ENCODE measurements around the gene APBA3. TPM values are rescaled to one million over a fixed set of nuclear protein-coding genes. Genes with fewer than 3 reads are reported as not detected.

APBA3 gene
- total and polyA plus RNA-seq, 2 donors from 2014 or later: 17.1 to 27.5 TPM

GRCh38 chr19:3790941-3791340 is 29.4 kb upstream of the APBA3 start:
- H3K4me3 ChIP-seq (ENCODE audit: low read length in 3 of 3): no peak overlapping the region
- no peaks in the 10 kb centered on the region for H3K9me3 ChIP-seq (ENCODE audit: control insufficient read depth in 2 of 3, insufficient read depth in 1 of 3, low read length in 3 of 3)
- FAIRE-seq (no peak), DNase-seq (no peak)
- H3K9ac ChIP-seq (ENCODE audit: low read length in 3 of 3): no peak overlapping the region
- no peak overlapping the region for H3K27ac ChIP-seq (ENCODE audit: low read depth in 2 of 2, low read length in 2 of 2)
- H3K27me3 ChIP-seq (ENCODE audit: control insufficient read depth, insufficient read depth, low read length): no peaks in the 10 kb centered on the region
- no peaks in the 10 kb centered on the region for H3K4me1 ChIP-seq (ENCODE audit: control insufficient read depth in 2 of 3, insufficient read depth in 2 of 3, low read depth in 1 of 3, low read length in 3 of 3)
- intact Hi-C loops (cut with DNase I): no loop called here
- H3K36me3 ChIP-seq (ENCODE audit: control insufficient read depth in 2 of 3, insufficient read depth in 3 of 3, low read length in 3 of 3): no peaks in the 10 kb centered on the region
- TF ChIP-seq, protein P1, sequence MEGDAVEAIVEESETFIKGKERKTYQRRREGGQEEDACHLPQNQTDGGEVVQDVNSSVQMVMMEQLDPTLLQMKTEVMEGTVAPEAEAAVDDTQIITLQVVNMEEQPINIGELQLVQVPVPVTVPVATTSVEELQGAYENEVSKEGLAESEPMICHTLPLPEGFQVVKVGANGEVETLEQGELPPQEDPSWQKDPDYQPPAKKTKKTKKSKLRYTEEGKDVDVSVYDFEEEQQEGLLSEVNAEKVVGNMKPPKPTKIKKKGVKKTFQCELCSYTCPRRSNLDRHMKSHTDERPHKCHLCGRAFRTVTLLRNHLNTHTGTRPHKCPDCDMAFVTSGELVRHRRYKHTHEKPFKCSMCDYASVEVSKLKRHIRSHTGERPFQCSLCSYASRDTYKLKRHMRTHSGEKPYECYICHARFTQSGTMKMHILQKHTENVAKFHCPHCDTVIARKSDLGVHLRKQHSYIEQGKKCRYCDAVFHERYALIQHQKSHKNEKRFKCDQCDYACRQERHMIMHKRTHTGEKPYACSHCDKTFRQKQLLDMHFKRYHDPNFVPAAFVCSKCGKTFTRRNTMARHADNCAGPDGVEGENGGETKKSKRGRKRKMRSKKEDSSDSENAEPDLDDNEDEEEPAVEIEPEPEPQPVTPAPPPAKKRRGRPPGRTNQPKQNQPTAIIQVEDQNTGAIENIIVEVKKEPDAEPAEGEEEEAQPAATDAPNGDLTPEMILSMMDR (IDR thresholded peaks at IDR 0.05; ENCODE audit: borderline replicate concordance, extremely low read depth, insufficient read depth): no peak

- peaks cover 2% of the 10 kb centered on the region for H3K27me3 ChIP-seq (ENCODE audit: control insufficient read depth, insufficient read depth, low read length)
- H3K27ac ChIP-seq (ENCODE audit: low read depth in 2 of 2, low read length in 2 of 2): no peak overlapping the region
- no peaks in the 10 kb centered on the region for H3K9me3 ChIP-seq (ENCODE audit: control insufficient read depth in 2 of 3, insufficient read depth in 1 of 3, low read length in 3 of 3)
- no peak for FAIRE-seq
- no peaks in the 10 kb centered on the region for H3K4me1 ChIP-seq (ENCODE audit: control insufficient read depth in 2 of 3, insufficient read depth in 2 of 3, low read depth in 1 of 3, low read length in 3 of 3)
- DNase-seq: no peak
- TF ChIP-seq, protein P1 (IDR thresholded peaks at IDR 0.05; ENCODE audit: borderline replicate concordance, extremely low read depth, insufficient read depth): no peak
- no peak overlapping the region for H3K4me3 ChIP-seq (ENCODE audit: low read length in 3 of 3)
- no peaks in the 10 kb centered on the region for H3K36me3 ChIP-seq (ENCODE audit: control insufficient read depth in 2 of 3, insufficient read depth in 3 of 3, low read length in 3 of 3)
- H3K9ac ChIP-seq (ENCODE audit: low read length in 3 of 3): no peak overlapping the region
- intact Hi-C loops (cut with DNase I): no loop called here
Observed at GRCh38 chr19:3790209-3790734, 28.8 kb upstream of the APBA3 start.

DNA sequence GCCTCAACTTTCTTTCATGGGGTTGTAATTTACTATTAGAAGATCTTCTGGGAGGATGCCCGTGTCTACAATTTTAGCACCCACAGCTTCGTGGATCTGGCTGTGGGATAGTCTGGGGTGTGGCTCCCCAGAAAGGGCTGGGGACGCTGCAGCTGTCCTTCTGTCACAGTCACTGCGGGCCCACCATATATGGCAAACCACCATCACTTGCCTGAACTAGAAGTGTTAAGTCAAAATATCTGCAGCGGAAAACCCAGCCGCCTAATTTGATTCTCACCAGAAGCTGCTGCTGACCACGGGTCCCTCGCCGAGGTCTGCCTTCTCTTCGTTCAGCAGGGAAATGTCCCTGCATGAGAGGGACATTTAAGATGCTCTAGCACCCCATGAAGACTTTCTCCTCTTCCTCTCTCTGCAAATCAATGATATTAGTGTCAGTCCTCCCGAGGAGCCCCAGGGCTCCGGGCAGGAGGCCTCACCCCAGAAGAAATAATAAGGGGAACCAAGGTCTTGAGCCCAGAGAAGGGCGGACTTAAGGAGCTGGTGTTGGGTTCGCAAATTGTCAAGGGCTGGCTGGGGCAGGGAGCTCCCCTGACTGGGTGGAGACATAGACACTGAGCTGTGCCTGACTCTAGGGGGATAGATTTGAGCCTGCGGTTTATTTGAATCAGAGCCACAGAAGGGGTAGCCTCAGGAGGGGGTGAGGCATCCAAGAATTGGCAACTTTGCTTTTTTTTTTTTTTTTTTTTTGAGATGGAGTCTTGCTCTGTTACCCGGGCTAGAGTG is 27.7 kb upstream of the APBA3 start:
- TF ChIP-seq, protein P1 (IDR thresholded peaks at IDR 0.05; ENCODE audit: borderline replicate concordance, extremely low read depth, insufficient read depth): no peak
- FAIRE-seq: no peak

More for the DNA sequence above, 27.7 kb upstream of the APBA3 start:
- no peak overlapping the region for H3K9ac ChIP-seq (ENCODE audit: low read length in 3 of 3)
- H3K27ac ChIP-seq (ENCODE audit: low read depth in 2 of 2, low read length in 2 of 2): no peak overlapping the region
- H3K27me3 ChIP-seq (ENCODE audit: control insufficient read depth, insufficient read depth, low read length): peaks cover 2% of the 10 kb centered on the region
- no peaks in the 10 kb centered on the region for H3K4me1 ChIP-seq (ENCODE audit: control insufficient read depth in 2 of 3, insufficient read depth in 2 of 3, low read depth in 1 of 3, low read length in 3 of 3)
- peak in 1 of 5 donors; percentile 50 for DNase-seq
- no peaks in the 10 kb centered on the region for H3K36me3 ChIP-seq (ENCODE audit: control insufficient read depth in 2 of 3, insufficient read depth in 3 of 3, low read length in 3 of 3)
- intact Hi-C loops (cut with DNase I): no loop called here
- no peaks in the 10 kb centered on the region for H3K9me3 ChIP-seq (ENCODE audit: control insufficient read depth in 2 of 3, insufficient read depth in 1 of 3, low read length in 3 of 3)
- H3K4me3 ChIP-seq (ENCODE audit: low read length in 3 of 3): no peak overlapping the region
